ENCODE results near the gene OSBPL3.

Gene OSBPL3

GRCh38 chr7:24980534-24981170 is 674 bp upstream of the OSBPL3 start:
- peak; percentile 40 for DNase-seq

- peak; percentile 83 for DNase-seq
These were observed 512 bp downstream of the OSBPL3 start for GRCh38 chr7:24979470-24979862.

DNA sequence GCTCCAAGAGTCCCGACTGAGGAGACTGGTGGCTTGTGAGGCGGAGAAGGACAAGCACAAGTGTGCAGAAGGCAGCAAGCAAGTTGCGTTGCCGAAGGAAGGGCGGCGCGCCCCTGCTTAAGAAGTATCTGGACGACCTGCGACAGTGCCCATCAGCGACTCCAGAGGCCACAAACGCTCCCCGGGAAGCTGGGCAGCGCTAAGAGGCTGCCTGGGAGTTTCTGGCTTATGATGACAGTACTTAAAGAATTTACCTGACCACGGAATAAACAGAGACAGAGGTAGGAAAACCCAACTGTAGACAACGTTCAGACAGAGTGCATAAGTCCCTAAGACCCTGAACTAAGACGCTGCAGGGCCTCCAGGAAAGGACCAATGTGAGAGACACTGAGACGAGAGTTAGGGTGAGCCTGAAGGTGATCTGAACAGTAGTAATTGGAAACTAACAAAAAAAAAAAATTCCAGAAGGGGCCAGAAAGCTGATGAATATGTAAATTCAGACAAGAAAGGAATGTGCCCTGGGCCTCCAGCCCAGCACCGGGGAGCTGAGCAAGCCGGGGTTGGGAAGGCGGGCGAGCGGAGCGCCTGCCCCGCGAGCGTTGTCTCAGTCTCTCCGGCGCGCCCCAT is 1.0 kb downstream of the OSBPL3 start:
- DNase-seq: no peak

GRCh38 chr7:24975644-24976260 is 4.2 kb downstream of the OSBPL3 start:
- DNase-seq: no peak

GRCh38 chr7:24975172-24975571 is 4.8 kb downstream of the OSBPL3 start:
- DNase-seq: no peak

DNA sequence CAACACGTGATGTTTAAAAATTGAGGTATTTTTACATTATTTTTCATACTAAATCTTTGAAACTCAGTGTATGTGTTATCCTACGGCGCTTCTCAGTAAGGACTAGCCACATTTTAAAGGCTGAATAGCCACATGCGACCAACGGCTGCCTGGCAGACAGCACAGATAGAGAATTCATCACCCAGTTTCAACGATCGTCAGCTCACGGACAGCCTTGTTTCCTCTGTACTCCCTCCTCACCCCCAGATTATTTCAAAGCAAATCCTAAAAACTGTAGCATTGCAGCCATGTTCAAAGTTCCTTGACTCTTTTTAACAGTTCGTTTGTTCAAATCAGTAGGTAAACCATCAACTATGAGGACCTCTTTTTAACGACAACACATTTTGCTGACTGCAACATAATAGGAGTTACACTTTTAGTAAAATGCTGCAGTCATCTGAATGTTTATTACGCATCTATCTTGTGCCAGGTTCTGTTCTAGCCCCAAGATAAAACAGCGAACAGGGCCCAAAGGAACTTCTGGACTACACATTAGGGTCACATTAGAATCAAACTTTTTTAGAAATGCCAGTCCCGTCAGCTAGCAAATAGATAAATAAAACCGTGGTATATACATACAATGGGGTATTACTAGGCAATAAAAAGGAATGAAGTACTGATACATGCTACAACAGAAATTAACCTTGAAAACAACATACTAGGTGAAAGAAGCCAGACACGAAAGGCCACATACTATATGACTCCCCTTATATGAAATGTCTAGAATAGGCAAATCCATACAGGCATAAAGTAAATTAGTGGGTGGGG is 5.7 kb downstream of the OSBPL3 start:
- no peak for DNase-seq

DNA sequence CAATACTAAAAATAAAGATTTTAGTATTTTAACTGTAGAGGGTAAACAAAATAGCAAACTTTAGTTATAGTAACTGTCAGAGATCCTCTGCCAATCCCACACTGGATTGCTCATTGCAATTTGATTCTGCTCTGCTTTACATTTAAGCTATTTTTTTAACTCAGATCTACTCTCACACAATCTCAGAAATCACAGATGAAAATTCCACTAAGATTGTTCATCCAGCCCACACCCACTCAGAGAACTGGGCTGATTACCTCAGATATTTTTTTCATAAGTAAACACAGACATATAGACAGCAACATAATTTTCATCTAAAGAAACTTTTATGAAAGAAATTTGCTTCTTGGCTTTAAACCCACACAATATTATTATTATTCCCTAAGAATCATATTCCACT is 7.0 kb downstream of the OSBPL3 start:
- DNase-seq: no peak

GRCh38 chr7:24972166-24972477 is 7.9 kb downstream of the OSBPL3 start:
- no peak for DNase-seq

DNA sequence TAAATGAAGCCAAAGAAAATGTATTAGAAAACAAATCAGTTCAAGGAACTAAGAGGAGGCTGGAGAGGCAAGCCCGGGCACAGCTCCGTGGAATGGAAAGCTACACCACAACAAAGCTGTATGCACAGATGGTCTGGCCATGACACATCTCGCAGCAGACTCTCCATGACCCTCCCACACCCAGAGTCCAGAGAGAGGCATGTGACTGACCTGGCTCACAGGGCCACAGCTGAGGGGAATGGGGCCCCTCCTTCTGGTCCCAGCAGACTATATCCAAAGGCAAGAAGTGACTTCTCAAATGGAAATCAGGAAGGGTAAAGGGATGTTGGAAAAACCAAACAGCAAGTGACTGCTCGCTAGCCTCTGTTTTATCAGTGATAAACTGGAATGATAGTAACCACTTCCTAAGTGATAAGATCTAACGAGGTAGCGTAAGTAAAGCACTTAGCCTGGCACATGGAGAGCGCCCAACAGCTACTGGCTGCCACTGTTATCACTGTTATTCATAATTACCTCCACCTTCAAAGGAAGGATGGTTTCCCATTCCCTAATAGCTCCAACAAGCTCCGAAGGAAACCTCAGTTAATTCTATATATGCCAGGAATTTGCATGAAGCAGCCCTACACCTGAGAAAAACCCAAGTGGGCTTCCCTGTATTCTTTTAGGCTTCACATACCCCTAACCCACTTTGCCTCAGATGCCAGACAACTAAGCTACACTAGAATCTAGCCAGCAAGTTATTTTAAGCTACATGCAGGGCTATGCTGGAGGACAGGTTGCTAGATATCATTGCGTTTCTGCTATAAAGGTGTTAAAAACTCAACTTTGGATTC is 8.4 kb downstream of the OSBPL3 start:
- peak; percentile 37 for DNase-seq

GRCh38 chr7:24970676-24971075 is 9.3 kb downstream of the OSBPL3 start:
- no peak for DNase-seq

GRCh38 chr7:24968165-24968564 is 11.8 kb downstream of the OSBPL3 start:
- no peak for DNase-seq

- no peak for DNase-seq
These were observed 12.3 kb downstream of the OSBPL3 start for GRCh38 chr7:24967696-24968095.

DNA sequence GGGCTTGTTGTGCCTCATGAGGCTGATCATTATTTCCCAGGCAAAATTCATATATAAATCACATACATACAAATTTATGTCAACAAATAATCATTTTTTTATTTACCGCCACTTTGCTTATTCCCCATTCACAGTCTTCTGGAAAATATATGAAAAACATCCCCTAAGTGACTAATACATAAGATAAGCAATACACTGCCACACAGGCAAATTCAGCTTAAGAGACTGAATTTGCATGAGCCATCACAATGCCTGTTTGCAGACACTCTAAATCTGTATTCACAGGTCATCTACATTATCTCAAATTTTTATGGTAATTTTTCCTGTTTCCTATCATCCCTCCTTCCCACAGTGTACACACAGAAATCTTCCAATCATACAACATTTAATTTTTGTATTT is 13.2 kb downstream of the OSBPL3 start:
- DNase-seq: no peak

- DNase-seq: peak; percentile 40
These were observed 13.9 kb downstream of the OSBPL3 start for GRCh38 chr7:24965831-24966708.

GRCh38 chr7:24964191-24964590 is 15.8 kb downstream of the OSBPL3 start:
- no peak for DNase-seq

DNA sequence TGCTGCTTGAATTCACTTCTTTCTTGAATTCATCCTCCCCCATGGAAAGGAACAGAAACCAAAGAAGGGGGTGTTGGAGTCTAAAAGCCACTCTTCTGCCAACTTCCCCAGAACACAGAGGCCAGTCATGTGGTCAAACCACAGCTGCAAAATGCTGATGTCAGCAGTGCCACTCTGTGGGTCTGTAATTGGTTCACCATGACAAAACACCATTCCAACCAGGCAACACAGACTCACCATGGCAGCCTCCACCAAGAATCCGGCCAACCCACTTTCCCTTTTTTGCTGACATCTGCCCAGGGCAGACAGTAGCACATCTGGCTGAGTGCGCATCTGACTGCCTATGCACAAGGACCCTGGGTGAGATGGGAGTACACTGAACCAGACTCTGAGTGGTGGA is 16.8 kb downstream of the OSBPL3 start:
- no peak for DNase-seq

GRCh38 chr7:24962418-24962962 is 17.5 kb downstream of the OSBPL3 start:
- DNase-seq: no peak

GRCh38 chr7:24959735-24960485 is 20.1 kb downstream of the OSBPL3 start:
- no peak for DNase-seq

- DNase-seq: no peak
These were observed 21.6 kb downstream of the OSBPL3 start for GRCh38 chr7:24958399-24958798.

DNA sequence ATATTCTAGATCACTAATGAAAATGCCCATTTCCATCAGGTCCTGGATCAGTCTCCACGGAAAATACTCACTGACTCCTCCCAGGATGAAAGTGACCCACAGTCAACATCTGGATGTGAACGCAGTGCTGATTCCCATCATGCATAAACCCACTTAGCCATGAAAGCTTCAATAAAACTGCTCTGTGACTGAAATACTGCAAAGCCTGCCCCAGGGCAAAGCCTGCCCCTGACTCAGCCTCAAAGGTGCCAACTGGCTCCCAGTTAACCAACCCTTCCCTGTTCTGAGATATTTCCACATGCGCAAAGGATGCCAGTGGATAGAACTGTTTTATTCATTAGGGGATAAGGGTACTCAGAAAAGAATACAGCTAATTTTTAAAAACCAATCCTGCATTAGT is 24.0 kb downstream of the OSBPL3 start:
- DNase-seq: no peak

GRCh38 chr7:24955313-24955712 is 24.7 kb downstream of the OSBPL3 start:
- no peak for DNase-seq

Data from activated CD4-positive, CD25-positive, alpha-beta regulatory T cell treated with anti-CD3 and anti-CD28 coated beads, Interleukin-2, amount 50 U/mL, for 72 hours (primary cell).